ENCODE data around the gene GLT1D1. TPM values are rescaled to one million over a fixed set of nuclear protein-coding genes. Genes with fewer than 3 reads are reported as not detected.

Gene GLT1D1
- total RNA-seq, 6 donors from 2014 or later, result 4.1 to 8.3 (median 6.5) TPM

DNA sequence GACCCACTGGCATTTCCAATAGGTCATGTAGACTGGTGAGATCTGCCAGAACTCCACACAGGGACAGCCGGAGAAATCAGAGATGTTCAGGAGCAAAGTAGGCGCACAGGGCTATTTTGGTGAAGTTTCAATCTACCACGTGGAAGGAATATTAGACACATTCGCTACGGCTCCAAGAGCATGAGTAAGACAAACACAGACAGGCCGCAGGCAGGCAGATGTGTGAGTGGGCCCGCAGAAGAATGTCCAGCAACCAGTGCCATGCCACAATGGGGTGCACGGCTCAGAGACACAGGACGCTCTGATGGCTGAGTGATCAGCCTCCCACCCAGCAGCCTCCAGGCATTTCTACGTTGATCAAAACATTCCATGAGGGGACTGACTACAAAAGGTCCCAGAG is 39.9 kb upstream of the GLT1D1 start:
- Histone ChIP-seq H3K27me3 (no peaks in the 10 kb centered on the region), H3K27ac (no peak overlapping the region), H3K4me1 (peaks cover 17 to 38% (median 26%) of the 10 kb centered on the region in 4 donors), H3K9me3 (no peaks in the 10 kb centered on the region), H3K4me3 (no peak overlapping the region), H3K36me3 (peaks cover 0 to 41% (median 18%) of the 10 kb centered on the region in 4 donors)
- DNase-seq (no peak), ATAC-seq (ENCODE audit: low FRiP score in 2 of 2) (peak in 1 of 2 donors; percentile 43)
- 94 to 95% methylated on average over 10 of the region's 10 CpGs for WGBS, 2 donors
- TF ChIP-seq EP300 (IDR thresholded peaks at IDR 0.05), result no peak
- TF ChIP-seq POLR2A (IDR thresholded peaks at IDR 0.05), result no peak
- no peak for TF ChIP-seq POLR2AphosphoS5 (IDR thresholded peaks at IDR 0.05)
- TF ChIP-seq CTCF (IDR thresholded peaks at IDR 0.05), result no peak

DNA sequence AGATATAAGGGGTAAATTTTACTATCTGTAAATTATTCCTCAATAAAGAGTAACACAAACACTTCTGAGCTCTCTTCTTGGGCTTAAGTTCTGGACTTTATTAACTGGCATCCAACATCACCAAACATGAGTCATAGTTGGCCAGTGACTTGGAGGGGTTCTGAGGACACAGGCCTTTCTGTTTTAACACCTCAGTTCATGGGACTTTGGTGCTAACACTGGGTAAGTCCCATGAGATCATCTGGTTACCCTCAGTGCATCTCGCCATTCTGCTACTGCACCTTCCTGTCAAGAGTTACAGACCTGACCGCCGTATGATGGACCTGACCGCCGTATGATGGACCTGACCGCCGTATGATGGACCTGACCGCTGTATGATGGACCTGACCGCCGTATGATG is 39.4 kb upstream of the GLT1D1 start:
- H3K4me3 ChIP-seq, result no peak overlapping the region
- 80 to 87% methylated on average over 9 to 10 of the region's 10 CpGs for WGBS, 2 donors
- TF ChIP-seq POLR2AphosphoS5 (IDR thresholded peaks at IDR 0.05) (no peak), CTCF (IDR thresholded peaks at IDR 0.05) (no peak), EP300 (IDR thresholded peaks at IDR 0.05) (no peak), POLR2A (IDR thresholded peaks at IDR 0.05) (no peak)
- H3K36me3 ChIP-seq, result peaks cover 0 to 36% (median 13%) of the 10 kb centered on the region in 4 donors
- peaks cover 17 to 42% (median 30%) of the 10 kb centered on the region in 4 donors for H3K4me1 ChIP-seq
- H3K27ac ChIP-seq, result no peak overlapping the region
- no peaks in the 10 kb centered on the region for H3K9me3 ChIP-seq
- H3K27me3 ChIP-seq, result no peaks in the 10 kb centered on the region
- peak in 1 of 2 donors; percentile 24 for ATAC-seq (ENCODE audit: low FRiP score in 2 of 2)
- no peak for DNase-seq

DNA sequence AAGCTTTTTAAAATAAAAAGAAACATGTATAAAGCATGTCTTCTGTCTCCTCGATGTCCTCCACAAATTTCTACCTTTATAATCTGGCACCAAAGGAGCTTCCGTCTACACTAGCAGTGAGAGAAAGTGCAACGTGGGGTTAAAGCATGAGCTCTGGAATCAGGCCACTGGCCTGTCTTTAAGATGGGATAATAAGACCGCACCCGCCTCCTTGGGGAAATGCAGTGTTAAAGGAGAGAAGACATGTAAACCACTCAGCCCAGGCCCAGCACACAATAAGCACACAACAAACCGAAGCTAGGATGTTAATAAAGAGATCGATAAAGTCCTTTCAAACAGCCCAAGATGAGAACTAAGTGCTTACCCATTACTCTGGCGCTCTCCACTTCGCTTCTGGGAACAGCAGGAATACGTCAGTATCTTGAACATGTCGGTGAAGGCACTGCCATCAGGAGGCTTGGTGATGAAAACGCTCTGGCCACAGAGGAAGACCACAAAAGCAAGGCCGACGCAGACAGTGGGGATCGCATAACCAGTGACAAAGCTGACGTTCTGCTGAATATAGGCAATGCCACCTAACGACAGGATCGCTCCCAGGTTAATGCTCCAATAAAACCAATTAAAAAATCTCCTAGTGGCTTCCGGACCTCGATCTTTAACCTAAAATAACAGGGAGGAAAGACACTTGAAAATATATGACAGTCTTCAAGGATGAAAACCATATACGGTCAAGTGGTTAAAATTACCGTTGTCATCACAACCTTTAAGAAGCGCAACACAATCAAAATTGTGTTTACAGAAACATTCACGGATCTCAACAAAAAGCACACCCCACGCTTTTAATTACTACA is 38.6 kb upstream of the GLT1D1 start:
- no peak for TF ChIP-seq POLR2A (IDR thresholded peaks at IDR 0.05)
- no peak for TF ChIP-seq EP300 (IDR thresholded peaks at IDR 0.05)
- TF ChIP-seq POLR2AphosphoS5 (IDR thresholded peaks at IDR 0.05), result no peak
- TF ChIP-seq CTCF (IDR thresholded peaks at IDR 0.05), result no peak
- no peak overlapping the region for H3K27ac ChIP-seq
- peaks cover 0 to 28% (median 12%) of the 10 kb centered on the region in 4 donors for H3K36me3 ChIP-seq
- WGBS, 2 donors, result 92 to 96% methylated on average over 25 of the region's 25 CpGs
- H3K9me3 ChIP-seq, result no peaks in the 10 kb centered on the region
- ATAC-seq (ENCODE audit: low FRiP score in 2 of 2) (peak in 1 of 2 donors; percentile 61), DNase-seq (no peak)
- H3K4me1 ChIP-seq, result peaks cover 19 to 42% (median 31%) of the 10 kb centered on the region in 4 donors
- no peak overlapping the region for H3K4me3 ChIP-seq
- no peaks in the 10 kb centered on the region for H3K27me3 ChIP-seq

GRCh38 chr12:128815779-128816642 is 37.3 kb upstream of the GLT1D1 start:
- H3K36me3 ChIP-seq, result peaks cover 0 to 32% (median 12%) of the 10 kb centered on the region in 4 donors
- 89 to 91% methylated on average over 7 of the region's 7 CpGs for WGBS, 2 donors
- no peaks in the 10 kb centered on the region for H3K9me3 ChIP-seq
- DNase-seq (no peak), ATAC-seq (ENCODE audit: low FRiP score in 2 of 2) (no peak)
- H3K4me3 ChIP-seq, result no peak overlapping the region
- peaks cover 18 to 36% (median 28%) of the 10 kb centered on the region in 4 donors for H3K4me1 ChIP-seq
- no peaks in the 10 kb centered on the region for H3K27me3 ChIP-seq
- H3K27ac ChIP-seq, result peak overlapping the region in 1 of 4 donors; percentile 95
- TF ChIP-seq POLR2AphosphoS5 (IDR thresholded peaks at IDR 0.05) (no peak), EP300 (IDR thresholded peaks at IDR 0.05) (no peak), CTCF (IDR thresholded peaks at IDR 0.05) (no peak)

Data from upper lobe of left lung (tissue), 6 donors.